HG03280 (cell line): ENCODE data around the gene UBA1.

Experiments
- ATAC-seq: cut with Tn5 transposase; IDR thresholded peaks from one replicate; pipeline ENCODE4 v1.9.1; 2021; ENCODE audit warnings: mild to moderate bottlenecking, moderate library complexity; ENCODE audit not compliant: unreplicated experiment

UBA1 gene

GRCh38 chrX:47210661-47211425 is 17.2 kb downstream of the UBA1 start:
- no peak for ATAC-seq

- ATAC-seq = no peak
Measured at GRCh38 chrX:47212381-47213293, 19.0 kb downstream of the UBA1 start.

- ATAC-seq = no peak
Measured at GRCh38 chrX:47214435-47215077, 20.9 kb downstream of the UBA1 start.

GRCh38 chrX:47215291-47215900 is 21.8 kb downstream of the UBA1 start:
- no peak for ATAC-seq

- no peak for ATAC-seq
Measured at GRCh38 chrX:47216393-47216925, 22.8 kb downstream of the UBA1 start.

- no peak for ATAC-seq
Measured at GRCh38 chrX:47217121-47217851, 23.7 kb downstream of the UBA1 start.

GRCh38 chrX:47217852-47218279 is 24.2 kb downstream of the UBA1 start:
- ATAC-seq = peak; percentile 83

- peak; percentile 46 for ATAC-seq
Measured at GRCh38 chrX:47218280-47218919, 24.8 kb downstream of the UBA1 start, which contains the start of gene CDK16. CDK16 (plus strand) TSS chrX:47218681; CDS start chrX:47223558, 4,877 bp downstream.

- no peak for ATAC-seq
Measured at GRCh38 chrX:47218920-47219815, 25.5 kb downstream of the UBA1 start.

GRCh38 chrX:47221756-47222155 is 28.1 kb downstream of the UBA1 start:
- no peak for ATAC-seq

- no peak for ATAC-seq
Measured at GRCh38 chrX:47222751-47223350, 29.2 kb downstream of the UBA1 start.

- no peak for ATAC-seq
Measured at GRCh38 chrX:47223476-47224250, 30.0 kb downstream of the UBA1 start.

GRCh38 chrX:47224266-47224895 is 30.8 kb downstream of the UBA1 start:
- no peak for ATAC-seq

GRCh38 chrX:47224896-47225290 is 31.3 kb downstream of the UBA1 start:
- no peak for ATAC-seq

- ATAC-seq = no peak
Measured at GRCh38 chrX:47226071-47226470, 32.4 kb downstream of the UBA1 start.

- ATAC-seq = no peak
Measured at GRCh38 chrX:47226531-47227333, 33.1 kb downstream of the UBA1 start.
